Lower leg skin (tissue), 3 donors: ENCODE measurements around the gene LILRB5.
"Not testable (repeated sequence)": the region's sequence is repeated elsewhere in the genome, so short reads cannot be mapped to it uniquely, and the experiment has no call there.

Experiments used
- CTCF ChIP-seq, 3 donors: fragments of 450-650 bp; IDR thresholded peaks; one replicate each; pipeline ENCODE4 v1.5.1; 2016; ENCODE audit warnings: antibody characterized with exemption in 3 of 3, mild to moderate bottlenecking in 3 of 3, moderate library complexity in 2 of 3
- POLR2A ChIP-seq, 2 donors: fragments of 450-650 bp; IDR thresholded peaks; one replicate each; pipeline ENCODE4 v1.6.1; 2016 to 2017; ENCODE audit warnings: antibody characterized with exemption in 2 of 2, mild to moderate bottlenecking in 1 of 2, moderate library complexity in 1 of 2

GRCh38 chr19:54239491-54240371, 17.3 kb downstream of the LILRB5 start:
- not testable (repeated sequence) for TF ChIP-seq CTCF, POLR2A (IDR thresholded peaks at IDR 0.05)
